ENCODE results near the gene FNDC11. TPM values are rescaled to one million over a fixed set of nuclear protein-coding genes. Genes with fewer than 3 reads are reported as not detected.
"Not testable (repeated sequence)": the region's sequence is repeated elsewhere in the genome, so short reads cannot be mapped to it uniquely, and the experiment has no call there.

Gene FNDC11
- total RNA-seq, 1 experiment from 2014 or later = 0.48 TPM

- H3K9me2 ChIP-seq (replicated peaks; ENCODE audit: insufficient read depth, low read length) = no peaks in the 10 kb centered on the region
- H3K4me3 ChIP-seq (ENCODE audit: low read length) = no peak overlapping the region
- no peak overlapping the region for H3K27ac ChIP-seq (ENCODE audit: low read length)
- peaks cover 16% of the 10 kb centered on the region; the same call in 1 of the 2 replicates for H4K20me1 ChIP-seq (ENCODE audit: insufficient read depth, low read depth, low read length)
- no peak overlapping the region for H3K4me2 ChIP-seq (ENCODE audit: low read depth, low read length, poor library complexity, severe bottlenecking)
- peaks cover 37% of the 10 kb centered on the region for H3K4me1 ChIP-seq (ENCODE audit: low read length)
- no peaks in the 10 kb centered on the region for H3K27me3 ChIP-seq (ENCODE audit: low read length)
- no peak overlapping the region for H3K9ac ChIP-seq (ENCODE audit: low read length)
- no peak for DNase-seq
- no peak overlapping the region for H2AFZ ChIP-seq (ENCODE audit: low read length)
- H3K79me2 ChIP-seq (ENCODE audit: low read length) = no peaks in the 10 kb centered on the region
- no peaks in the 10 kb centered on the region for H3K36me3 ChIP-seq (ENCODE audit: insufficient read depth, low read length)
- H3K9me3 ChIP-seq (ENCODE audit: low read length) = no peaks in the 10 kb centered on the region
These were observed 3.0 kb downstream of the FNDC11 start for GRCh38 chr20:63556873-63557478.

GRCh38 chr20:63557481-63557891 lies 3.5 kb downstream of the FNDC11 start:
- H3K9ac ChIP-seq (ENCODE audit: low read length) = no peak overlapping the region
- H3K4me2 ChIP-seq (ENCODE audit: low read depth, low read length, poor library complexity, severe bottlenecking) = no peak overlapping the region

GRCh38 chr20:63558804-63559484 lies 5.0 kb downstream of the FNDC11 start:
- Histone ChIP-seq H3K9me2 (replicated peaks; ENCODE audit: insufficient read depth, low read length) (no peaks in the 10 kb centered on the region), H3K4me1 (ENCODE audit: low read length) (peaks cover 20% of the 10 kb centered on the region), H3K4me3 (ENCODE audit: low read length) (no peak overlapping the region), H2AFZ (ENCODE audit: low read length) (no peak overlapping the region), H3K4me2 (ENCODE audit: low read depth, low read length, poor library complexity, severe bottlenecking) (no peak overlapping the region), H3K27me3 (ENCODE audit: low read length) (no peaks in the 10 kb centered on the region), H3K9ac (ENCODE audit: low read length) (no peak overlapping the region), H4K20me1 (ENCODE audit: insufficient read depth, low read depth, low read length) (0 out of 2 replicates have a peak, but pooled peaks cover 13% of the 10 kb centered on the region), H3K36me3 (ENCODE audit: insufficient read depth, low read length) (no peaks in the 10 kb centered on the region), H3K79me2 (ENCODE audit: low read length) (no peaks in the 10 kb centered on the region), H3K9me3 (ENCODE audit: low read length) (no peaks in the 10 kb centered on the region), H3K27ac (ENCODE audit: low read length) (no peak overlapping the region)
- DNase-seq = no peak

More at GRCh38 chr20:63557481-63557891, 3.5 kb downstream of the FNDC11 start:
- H3K27me3 ChIP-seq (ENCODE audit: low read length) = no peaks in the 10 kb centered on the region
- H3K4me1 ChIP-seq (ENCODE audit: low read length) = peaks cover 32% of the 10 kb centered on the region
- H3K4me3 ChIP-seq (ENCODE audit: low read length) = no peak overlapping the region
- no peak overlapping the region for H3K27ac ChIP-seq (ENCODE audit: low read length)
- H3K79me2 ChIP-seq (ENCODE audit: low read length) = no peaks in the 10 kb centered on the region
- no peaks in the 10 kb centered on the region for H3K9me2 ChIP-seq (replicated peaks; ENCODE audit: insufficient read depth, low read length)
- H4K20me1 ChIP-seq (ENCODE audit: insufficient read depth, low read depth, low read length) = peaks cover 13% of the 10 kb centered on the region; the same call in 1 of the 2 replicates
- no peak overlapping the region for H2AFZ ChIP-seq (ENCODE audit: low read length)
- no peak for DNase-seq
- H3K36me3 ChIP-seq (ENCODE audit: insufficient read depth, low read length) = no peaks in the 10 kb centered on the region
- H3K9me3 ChIP-seq (ENCODE audit: low read length) = no peaks in the 10 kb centered on the region

GRCh38 chr20:63559485-63560332 lies 5.8 kb downstream of the FNDC11 start:
- Histone ChIP-seq H4K20me1 (ENCODE audit: insufficient read depth, low read depth, low read length) (0 out of 2 replicates have a peak, but pooled peaks cover 13% of the 10 kb centered on the region), H3K4me1 (ENCODE audit: low read length) (peaks cover 12% of the 10 kb centered on the region)
- DNase-seq; H3K4me3 ChIP-seq (ENCODE audit: low read length); H3K36me3 ChIP-seq (ENCODE audit: insufficient read depth, low read length); H3K9me2 ChIP-seq (replicated peaks; ENCODE audit: insufficient read depth, low read length); H3K79me2 ChIP-seq (ENCODE audit: low read length); H3K27ac ChIP-seq (ENCODE audit: low read length); H2AFZ ChIP-seq (ENCODE audit: low read length); H3K9ac ChIP-seq (ENCODE audit: low read length); H3K27me3 ChIP-seq (ENCODE audit: low read length); H3K4me2 ChIP-seq (ENCODE audit: low read depth, low read length, poor library complexity, severe bottlenecking); H3K9me3 ChIP-seq (ENCODE audit: low read length): not testable (repeated sequence)

GRCh38 chr20:63560333-63560805 lies 6.4 kb downstream of the FNDC11 start:
- Histone ChIP-seq H2AFZ (ENCODE audit: low read length) (no peak overlapping the region), H3K9me2 (replicated peaks; ENCODE audit: insufficient read depth, low read length) (no peaks in the 10 kb centered on the region), H3K79me2 (ENCODE audit: low read length) (no peaks in the 10 kb centered on the region), H3K27ac (ENCODE audit: low read length) (no peak overlapping the region), H3K4me3 (ENCODE audit: low read length) (no peak overlapping the region), H3K4me2 (ENCODE audit: low read depth, low read length, poor library complexity, severe bottlenecking) (no peak overlapping the region), H3K9ac (ENCODE audit: low read length) (no peak overlapping the region), H3K4me1 (ENCODE audit: low read length) (peaks cover 5% of the 10 kb centered on the region), H3K27me3 (ENCODE audit: low read length) (no peaks in the 10 kb centered on the region), H3K9me3 (ENCODE audit: low read length) (no peaks in the 10 kb centered on the region), H3K36me3 (ENCODE audit: insufficient read depth, low read length) (no peaks in the 10 kb centered on the region), H4K20me1 (ENCODE audit: insufficient read depth, low read depth, low read length) (0 out of 2 replicates have a peak, but pooled peaks cover 11% of the 10 kb centered on the region)
- no peak for DNase-seq

GRCh38 chr20:63560856-63561609 lies 7.1 kb downstream of the FNDC11 start:
- H3K36me3 ChIP-seq (ENCODE audit: insufficient read depth, low read length) = no peaks in the 10 kb centered on the region
- H2AFZ ChIP-seq (ENCODE audit: low read length) = no peak overlapping the region
- no peaks in the 10 kb centered on the region for H3K4me1 ChIP-seq (ENCODE audit: low read length)
- H3K9me3 ChIP-seq (ENCODE audit: low read length) = no peaks in the 10 kb centered on the region
- H3K4me2 ChIP-seq (ENCODE audit: low read depth, low read length, poor library complexity, severe bottlenecking) = no peak overlapping the region
- H3K27me3 ChIP-seq (ENCODE audit: low read length) = no peaks in the 10 kb centered on the region
- no peak overlapping the region for H3K4me3 ChIP-seq (ENCODE audit: low read length)
- no peaks in the 10 kb centered on the region for H3K79me2 ChIP-seq (ENCODE audit: low read length)
- no peak overlapping the region for H3K27ac ChIP-seq (ENCODE audit: low read length)
- H3K9ac ChIP-seq (ENCODE audit: low read length) = no peak overlapping the region
- 0 out of 2 replicates have a peak, but pooled peaks cover 4% of the 10 kb centered on the region for H4K20me1 ChIP-seq (ENCODE audit: insufficient read depth, low read depth, low read length)
- DNase-seq = no peak
- no peaks in the 10 kb centered on the region for H3K9me2 ChIP-seq (replicated peaks; ENCODE audit: insufficient read depth, low read length)

- no peak overlapping the region for H3K4me3 ChIP-seq (ENCODE audit: low read length)
- H3K4me1 ChIP-seq (ENCODE audit: low read length) = no peaks in the 10 kb centered on the region
- no peaks in the 10 kb centered on the region for H3K36me3 ChIP-seq (ENCODE audit: insufficient read depth, low read length)
- no peaks in the 10 kb centered on the region for H3K9me3 ChIP-seq (ENCODE audit: low read length)
- no peak for DNase-seq
- no peaks in the 10 kb centered on the region for H3K9me2 ChIP-seq (replicated peaks; ENCODE audit: insufficient read depth, low read length)
- H2AFZ ChIP-seq (ENCODE audit: low read length) = no peak overlapping the region
- no peak overlapping the region for H3K9ac ChIP-seq (ENCODE audit: low read length)
- H4K20me1 ChIP-seq (ENCODE audit: insufficient read depth, low read depth, low read length) = no peaks in the 10 kb centered on the region
- no peak overlapping the region for H3K27ac ChIP-seq (ENCODE audit: low read length)
- no peak overlapping the region for H3K4me2 ChIP-seq (ENCODE audit: low read depth, low read length, poor library complexity, severe bottlenecking)
- H3K27me3 ChIP-seq (ENCODE audit: low read length) = no peaks in the 10 kb centered on the region
- no peaks in the 10 kb centered on the region for H3K79me2 ChIP-seq (ENCODE audit: low read length)
These were observed 7.9 kb downstream of the FNDC11 start for GRCh38 chr20:63561624-63562396.

Measured in Karpas-422 (cell line).